Measurements from ENCODE around the gene HIVEP2.

Gene HIVEP2

GRCh38 chr6:142816486-142816885 lies 128.5 kb downstream of the HIVEP2 start:
- no peak overlapping the region for H3K4me3 ChIP-seq (ENCODE audit: extremely low read depth, insufficient read depth, low read length, poor library complexity, severe bottlenecking)
- H3K4me1 ChIP-seq (ENCODE audit: control insufficient read depth, insufficient read depth, low read length, poor library complexity, severe bottlenecking), result peaks cover 5% of the 10 kb centered on the region
- 89 to 97% methylated on average over 4 of the region's 4 CpGs for WGBS, 2 experiments (ENCODE audit: insufficient coverage in 2 of 2)
- H3K36me3 ChIP-seq (ENCODE audit: control insufficient read depth, insufficient read depth, low read length), result no peaks in the 10 kb centered on the region
- H3K27ac ChIP-seq (ENCODE audit: low read depth, low read length, severe bottlenecking), result no peak overlapping the region
- no peaks in the 10 kb centered on the region for H3K9me3 ChIP-seq (ENCODE audit: control insufficient read depth, low read length)

DNA sequence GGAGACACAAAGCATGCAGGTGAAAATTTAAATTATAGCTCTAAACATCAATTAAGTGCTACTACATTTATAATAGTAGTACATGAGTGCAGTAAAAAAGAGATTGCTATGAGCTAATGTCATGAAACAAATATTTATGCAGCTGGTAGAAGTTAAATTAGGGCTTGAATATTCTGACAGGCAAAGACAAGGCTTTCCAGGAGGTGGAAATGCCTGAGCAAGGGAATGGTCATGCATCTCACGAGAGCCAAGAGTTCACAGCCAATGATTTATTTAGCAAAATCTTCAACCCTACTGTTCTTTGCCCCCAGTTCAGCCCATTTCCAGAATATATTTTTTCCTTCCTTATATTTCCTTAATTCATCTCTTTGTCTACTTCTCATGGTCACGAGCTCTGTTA lies 128.9 kb downstream of the HIVEP2 start:
- WGBS, 2 experiments (ENCODE audit: insufficient coverage in 2 of 2), result 30 to 45% methylated on average over 2 of the region's 2 CpGs
- Histone ChIP-seq H3K36me3 (ENCODE audit: control insufficient read depth, insufficient read depth, low read length) (no peaks in the 10 kb centered on the region), H3K27ac (ENCODE audit: low read depth, low read length, severe bottlenecking) (no peak overlapping the region)

GRCh38 chr6:142811923-142812322 lies 133.1 kb downstream of the HIVEP2 start:
- WGBS, 2 experiments (ENCODE audit: insufficient coverage in 2 of 2), result 91 to 93% methylated on average over 6 of the region's 6 CpGs
- H3K4me1 ChIP-seq (ENCODE audit: control insufficient read depth, insufficient read depth, low read length, poor library complexity, severe bottlenecking), result peaks cover 14% of the 10 kb centered on the region
- H3K36me3 ChIP-seq (ENCODE audit: control insufficient read depth, insufficient read depth, low read length), result peaks cover 4% of the 10 kb centered on the region
- H3K9me3 ChIP-seq (ENCODE audit: control insufficient read depth, low read length), result no peaks in the 10 kb centered on the region
- H3K27ac ChIP-seq (ENCODE audit: low read depth, low read length, severe bottlenecking), result no peak overlapping the region
- no peak overlapping the region for H3K4me3 ChIP-seq (ENCODE audit: extremely low read depth, insufficient read depth, low read length, poor library complexity, severe bottlenecking)

More for the DNA sequence above, 128.9 kb downstream of the HIVEP2 start:
- H3K9me3 ChIP-seq (ENCODE audit: control insufficient read depth, low read length), result no peaks in the 10 kb centered on the region
- H3K4me3 ChIP-seq (ENCODE audit: extremely low read depth, insufficient read depth, low read length, poor library complexity, severe bottlenecking), result no peak overlapping the region
- peaks cover 10% of the 10 kb centered on the region for H3K4me1 ChIP-seq (ENCODE audit: control insufficient read depth, insufficient read depth, low read length, poor library complexity, severe bottlenecking)

DNA sequence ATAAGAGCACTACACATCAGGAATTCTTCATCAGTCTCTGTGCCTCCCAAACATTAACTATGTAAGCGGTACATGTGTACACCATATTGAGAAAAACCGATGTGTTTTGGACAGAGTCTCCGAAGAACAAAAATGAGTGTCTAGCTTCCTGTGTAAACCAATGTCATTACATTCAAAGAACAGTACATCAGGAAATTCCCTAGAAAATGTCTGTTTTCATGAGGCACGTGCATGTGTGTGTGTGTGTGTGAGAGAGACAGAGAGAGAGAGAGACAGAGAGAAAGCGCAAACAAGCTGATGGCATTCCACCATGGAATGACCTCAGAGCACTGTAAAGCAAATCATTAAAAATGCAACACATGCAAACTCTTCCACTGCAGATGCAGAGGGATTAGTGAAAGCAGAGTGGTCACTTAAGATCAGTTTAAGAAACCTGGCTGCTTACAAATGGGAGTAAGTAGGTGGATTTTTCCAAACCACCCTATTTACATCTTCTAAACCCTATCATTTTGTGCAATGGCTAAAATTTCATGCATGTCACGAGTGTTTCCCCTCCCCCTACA lies 133.9 kb downstream of the HIVEP2 start:
- Histone ChIP-seq H3K36me3 (ENCODE audit: control insufficient read depth, insufficient read depth, low read length) (peaks cover 4% of the 10 kb centered on the region), H3K27ac (ENCODE audit: low read depth, low read length, severe bottlenecking) (no peak overlapping the region)
- WGBS, 2 experiments (ENCODE audit: insufficient coverage in 2 of 2), result 94 to 100% methylated on average over 1 to 3 of the region's 6 CpGs

DNA sequence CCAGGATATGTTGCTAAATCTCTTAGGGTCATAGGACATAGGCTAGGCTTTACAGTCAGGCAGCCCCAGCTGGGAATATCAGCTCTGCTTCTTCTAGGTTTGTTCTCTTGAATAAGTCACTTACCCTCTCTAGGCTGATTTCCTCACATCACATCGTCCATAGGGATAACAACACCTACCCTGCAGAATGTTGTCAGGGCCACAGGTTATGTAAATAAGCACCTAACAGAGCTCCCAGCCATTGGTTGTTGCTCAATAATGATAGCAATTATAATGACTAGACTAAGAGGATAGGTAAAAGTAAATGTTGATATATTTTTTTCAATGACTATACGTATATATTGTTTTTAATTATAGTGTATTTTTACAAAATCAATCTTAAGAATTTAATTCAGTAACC lies 135.0 kb downstream of the HIVEP2 start:
- no peak overlapping the region for H3K4me3 ChIP-seq (ENCODE audit: extremely low read depth, insufficient read depth, low read length, poor library complexity, severe bottlenecking)
- H3K4me1 ChIP-seq (ENCODE audit: control insufficient read depth, insufficient read depth, low read length, poor library complexity, severe bottlenecking), result peaks cover 14% of the 10 kb centered on the region
- H3K36me3 ChIP-seq (ENCODE audit: control insufficient read depth, insufficient read depth, low read length), result peaks cover 4% of the 10 kb centered on the region
- H3K27ac ChIP-seq (ENCODE audit: low read depth, low read length, severe bottlenecking), result no peak overlapping the region
- no peaks in the 10 kb centered on the region for H3K9me3 ChIP-seq (ENCODE audit: control insufficient read depth, low read length)
- 80% methylated on average over 1 of the region's 2 CpGs; no CpG with 5 or more reads in 1 of the 2 experiments for WGBS, 2 experiments (ENCODE audit: insufficient coverage in 2 of 2)

More for the DNA sequence above, 133.9 kb downstream of the HIVEP2 start:
- no peaks in the 10 kb centered on the region for H3K9me3 ChIP-seq (ENCODE audit: control insufficient read depth, low read length)
- H3K4me3 ChIP-seq (ENCODE audit: extremely low read depth, insufficient read depth, low read length, poor library complexity, severe bottlenecking), result no peak overlapping the region
- peaks cover 14% of the 10 kb centered on the region for H3K4me1 ChIP-seq (ENCODE audit: control insufficient read depth, insufficient read depth, low read length, poor library complexity, severe bottlenecking)

- H3K9me3 ChIP-seq (ENCODE audit: control insufficient read depth, low read length), result no peaks in the 10 kb centered on the region
- H3K4me3 ChIP-seq (ENCODE audit: extremely low read depth, insufficient read depth, low read length, poor library complexity, severe bottlenecking), result no peak overlapping the region
- H3K27ac ChIP-seq (ENCODE audit: low read depth, low read length, severe bottlenecking), result no peak overlapping the region
- H3K36me3 ChIP-seq (ENCODE audit: control insufficient read depth, insufficient read depth, low read length), result peaks cover 4% of the 10 kb centered on the region
- peaks cover 14% of the 10 kb centered on the region for H3K4me1 ChIP-seq (ENCODE audit: control insufficient read depth, insufficient read depth, low read length, poor library complexity, severe bottlenecking)
- 81 to 90% methylated on average over 2 to 3 of the region's 5 CpGs for WGBS, 2 experiments (ENCODE audit: insufficient coverage in 2 of 2)
Observed at GRCh38 chr6:142808405-142809061, 136.4 kb downstream of the HIVEP2 start.

DNA sequence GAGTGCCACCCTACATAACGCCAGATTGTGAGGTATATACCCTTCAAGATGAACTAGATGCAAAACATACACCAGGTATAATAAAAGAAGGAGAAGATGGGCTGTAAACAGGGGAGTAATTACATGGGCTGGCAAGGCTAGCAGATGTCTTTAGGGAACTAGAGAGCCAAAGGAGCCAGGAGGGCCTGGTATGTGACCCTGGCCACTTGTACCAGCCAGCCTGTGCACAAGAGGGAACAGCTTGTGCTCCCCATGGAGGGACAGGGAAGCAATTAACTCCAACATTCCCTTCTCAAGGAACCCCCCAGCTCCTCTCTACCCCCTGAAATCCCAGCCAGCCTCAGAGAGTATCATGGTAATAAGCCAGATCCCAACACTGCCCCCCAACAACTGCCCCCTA lies 139.9 kb downstream of the HIVEP2 start:
- H3K4me3 ChIP-seq (ENCODE audit: extremely low read depth, insufficient read depth, low read length, poor library complexity, severe bottlenecking), result no peak overlapping the region
- peaks cover 4% of the 10 kb centered on the region for H3K36me3 ChIP-seq (ENCODE audit: control insufficient read depth, insufficient read depth, low read length)
- WGBS, 2 experiments (ENCODE audit: insufficient coverage in 2 of 2), result no CpG with 5 or more reads among the region's 1 CpG
- H3K4me1 ChIP-seq (ENCODE audit: control insufficient read depth, insufficient read depth, low read length, poor library complexity, severe bottlenecking), result peaks cover 4% of the 10 kb centered on the region
- H3K27ac ChIP-seq (ENCODE audit: low read depth, low read length, severe bottlenecking), result no peak overlapping the region
- H3K9me3 ChIP-seq (ENCODE audit: control insufficient read depth, low read length), result no peaks in the 10 kb centered on the region

DNA sequence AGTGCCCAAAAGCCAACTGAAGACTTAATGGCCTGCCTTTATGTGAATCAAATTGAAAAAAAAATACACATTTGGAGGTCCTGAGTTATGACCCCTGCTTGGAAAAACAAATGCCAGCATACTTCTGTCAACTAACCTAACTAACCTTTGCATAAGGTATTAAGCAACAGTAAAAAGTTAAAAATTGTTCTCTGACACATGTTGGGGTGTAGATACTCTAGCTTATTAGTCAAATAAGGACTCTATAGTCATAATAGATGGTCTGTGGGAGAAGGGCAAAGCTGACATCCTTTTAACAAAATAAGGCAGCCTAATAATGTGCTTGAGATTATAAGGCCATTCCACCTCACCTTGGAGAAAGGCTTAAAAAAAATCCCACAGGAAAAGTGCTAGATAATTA lies 140.5 kb downstream of the HIVEP2 start:
- Histone ChIP-seq H3K27ac (ENCODE audit: low read depth, low read length, severe bottlenecking) (no peak overlapping the region), H3K4me3 (ENCODE audit: extremely low read depth, insufficient read depth, low read length, poor library complexity, severe bottlenecking) (no peak overlapping the region), H3K4me1 (ENCODE audit: control insufficient read depth, insufficient read depth, low read length, poor library complexity, severe bottlenecking) (peaks cover 4% of the 10 kb centered on the region), H3K36me3 (ENCODE audit: control insufficient read depth, insufficient read depth, low read length) (peaks cover 4% of the 10 kb centered on the region), H3K9me3 (ENCODE audit: control insufficient read depth, low read length) (no peaks in the 10 kb centered on the region)

DNA sequence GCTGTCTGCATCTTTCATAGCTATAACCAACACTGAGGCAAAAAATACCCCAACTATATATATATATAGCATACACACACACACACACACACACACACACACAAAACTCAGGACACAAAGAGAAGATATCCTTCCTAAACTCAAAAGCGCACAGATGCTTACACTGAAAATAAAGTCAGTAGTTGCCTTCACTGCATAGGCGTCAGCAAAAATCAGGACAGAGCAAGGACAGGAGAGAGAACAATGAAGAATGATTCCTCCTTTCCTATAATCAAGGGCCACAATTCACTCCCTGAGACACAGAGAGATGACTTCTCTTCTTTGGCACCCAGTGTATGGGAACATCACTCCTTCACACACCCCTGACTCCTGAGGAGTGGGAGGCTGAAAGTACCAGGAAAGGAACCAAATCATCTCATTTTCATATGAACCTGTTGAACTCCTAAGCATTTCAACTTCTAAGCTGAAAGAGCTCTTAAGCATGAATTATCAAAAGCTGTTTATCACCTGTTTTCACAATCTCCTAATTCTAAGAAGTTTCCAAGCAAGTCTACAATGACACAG lies 141.4 kb downstream of the HIVEP2 start:
- Histone ChIP-seq H3K9me3 (ENCODE audit: control insufficient read depth, low read length) (no peaks in the 10 kb centered on the region), H3K4me1 (ENCODE audit: control insufficient read depth, insufficient read depth, low read length, poor library complexity, severe bottlenecking) (peaks cover 4% of the 10 kb centered on the region), H3K27ac (ENCODE audit: low read depth, low read length, severe bottlenecking) (no peak overlapping the region), H3K4me3 (ENCODE audit: extremely low read depth, insufficient read depth, low read length, poor library complexity, severe bottlenecking) (no peak overlapping the region), H3K36me3 (ENCODE audit: control insufficient read depth, insufficient read depth, low read length) (peaks cover 4% of the 10 kb centered on the region)
- WGBS, 2 experiments (ENCODE audit: insufficient coverage in 2 of 2), result 80% methylated on average over 1 of the region's 2 CpGs; no CpG with 5 or more reads in 1 of the 2 experiments

- no peaks in the 10 kb centered on the region for H3K9me3 ChIP-seq (ENCODE audit: control insufficient read depth, low read length)
- H3K27ac ChIP-seq (ENCODE audit: low read depth, low read length, severe bottlenecking), result no peak overlapping the region
- peaks cover 4% of the 10 kb centered on the region for H3K36me3 ChIP-seq (ENCODE audit: control insufficient read depth, insufficient read depth, low read length)
- no peak overlapping the region for H3K4me3 ChIP-seq (ENCODE audit: extremely low read depth, insufficient read depth, low read length, poor library complexity, severe bottlenecking)
- H3K4me1 ChIP-seq (ENCODE audit: control insufficient read depth, insufficient read depth, low read length, poor library complexity, severe bottlenecking), result peaks cover 4% of the 10 kb centered on the region
Observed at GRCh38 chr6:142803032-142803431, 141.9 kb downstream of the HIVEP2 start.

DNA sequence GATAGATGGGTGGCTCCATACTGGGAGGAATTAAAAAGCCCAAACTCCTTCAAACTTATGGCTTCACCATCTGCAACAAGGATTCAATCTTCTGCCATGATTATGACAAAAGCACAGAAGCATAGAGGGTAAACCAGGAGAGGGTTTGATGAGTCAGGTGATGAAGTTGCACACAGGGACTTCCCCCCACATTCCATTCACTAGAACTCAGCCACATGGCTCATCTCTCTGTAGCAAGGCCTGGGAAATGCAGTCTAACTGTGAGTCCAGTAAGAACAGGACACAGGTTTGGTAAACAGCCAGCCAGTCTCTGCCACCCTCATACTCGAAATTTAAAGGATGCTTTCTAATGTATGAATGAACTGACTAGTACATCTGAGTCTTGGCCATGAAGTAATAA lies 142.9 kb downstream of the HIVEP2 start:
- WGBS, 2 experiments (ENCODE audit: insufficient coverage in 2 of 2), result 80% methylated on average over 1 of the region's 1 CpG; no CpG with 5 or more reads in 1 of the 2 experiments
- peaks cover 4% of the 10 kb centered on the region for H3K4me1 ChIP-seq (ENCODE audit: control insufficient read depth, insufficient read depth, low read length, poor library complexity, severe bottlenecking)
- no peaks in the 10 kb centered on the region for H3K9me3 ChIP-seq (ENCODE audit: control insufficient read depth, low read length)
- H3K27ac ChIP-seq (ENCODE audit: low read depth, low read length, severe bottlenecking), result peak overlapping the region; percentile 26
- no peak overlapping the region for H3K4me3 ChIP-seq (ENCODE audit: extremely low read depth, insufficient read depth, low read length, poor library complexity, severe bottlenecking)
- no peaks in the 10 kb centered on the region for H3K36me3 ChIP-seq (ENCODE audit: control insufficient read depth, insufficient read depth, low read length)

All from mesodermal cell (in vitro differentiated cells).